Epithelial cell of proximal tubule (primary cell): ENCODE results near the gene ATP2A1. TPM values are rescaled to one million over a fixed set of nuclear protein-coding genes. Genes with fewer than 3 reads are reported as not detected.
"Not testable (repeated sequence)": the region's sequence is repeated elsewhere in the genome, so short reads cannot be mapped to it uniquely, and the experiment has no call there.

Experiments
- DNase-seq: peaks from one replicate; pipeline ENCODE4 v3.0.0-alpha.2; 2011; ENCODE audit warnings: low read depth
- H3K4me3 ChIP-seq: 2 replicates; pipeline ENCODE4 v1.5.1; 2011; ENCODE audit warnings: low read depth, mild to moderate bottlenecking, low read length
- CTCF ChIP-seq: conservative IDR thresholded peaks from 2 replicates; pipeline ENCODE4 v1.5.1; 2012; ENCODE audit warnings: low read depth, mild to moderate bottlenecking, low read length
- total RNA-seq: library from RNA; depleted of rRNA; stranded (reverse); fragments of >200 nt; gene quantifications from 2 replicates; pipeline ENCODE4 v1.2.3, GENCODE V29; 2015

Gene ATP2A1
- total RNA-seq, 1 donor from 2014 or later, result 0.92 TPM

- no peak for DNase-seq
- H3K4me3 ChIP-seq, result no peak overlapping the region
- TF ChIP-seq CTCF, result no peak
Observed at GRCh38 chr16:28923231-28923587, 44.9 kb downstream of the ATP2A1 start.

GRCh38 chr16:28923652-28924398, 45.5 kb downstream of the ATP2A1 start:
- H3K4me3 ChIP-seq, result peak overlapping the region; percentile 82
- TF ChIP-seq CTCF, result no peak
- DNase-seq, result no peak

GRCh38 chr16:28924399-28924761, 46.1 kb downstream of the ATP2A1 start:
- peak overlapping the region; percentile 82 for H3K4me3 ChIP-seq
- TF ChIP-seq CTCF, result no peak
- no peak for DNase-seq

- no peak for DNase-seq
- no peak for TF ChIP-seq CTCF
- H3K4me3 ChIP-seq, result peak within 1 kb of the TSS; percentile 82
Observed at GRCh38 chr16:28924762-28925385, 46.6 kb downstream of the ATP2A1 start, which contains the start of gene RABEP2. RABEP2 (minus strand) TSS chr16:28925238; CDS start chr16:28925163, 75 bp downstream.

GRCh38 chr16:28925386-28926228, 47.3 kb downstream of the ATP2A1 start:
- H3K4me3 ChIP-seq, result peak overlapping the region; percentile 82
- no peak for TF ChIP-seq CTCF
- no peak for DNase-seq

GRCh38 chr16:28926284-28926683, 48.0 kb downstream of the ATP2A1 start:
- not testable (repeated sequence) for DNase-seq
- H3K4me3 ChIP-seq, result peak overlapping the region; percentile 82

GRCh38 chr16:28927815-28928214, 49.5 kb downstream of the ATP2A1 start:
- no peak for DNase-seq
- TF ChIP-seq CTCF, result no peak
- no peak overlapping the region for H3K4me3 ChIP-seq
